NCI-H460 (cell line): Measurements from ENCODE around the gene HP1BP3. TPM values are rescaled to one million over a fixed set of nuclear protein-coding genes. Genes with fewer than 3 reads are reported as not detected.

ENCODE experiments used
- DNase-seq: peaks from one replicate; pipeline ENCODE4 v3.0.0-alpha.2; 2016; ENCODE audit warnings: low read depth; ENCODE audit errors: extremely low read depth
- total RNA-seq: library from RNA; depleted of rRNA; stranded (reverse); fragments of >200 nt; shearing (Covaris generic); gene quantifications from 2 replicates; pipeline ENCODE4 v1.2.3, GENCODE V29; 2014

HP1BP3 gene
- total RNA-seq, 1 experiment from 2014 or later, result 154 TPM

DNA sequence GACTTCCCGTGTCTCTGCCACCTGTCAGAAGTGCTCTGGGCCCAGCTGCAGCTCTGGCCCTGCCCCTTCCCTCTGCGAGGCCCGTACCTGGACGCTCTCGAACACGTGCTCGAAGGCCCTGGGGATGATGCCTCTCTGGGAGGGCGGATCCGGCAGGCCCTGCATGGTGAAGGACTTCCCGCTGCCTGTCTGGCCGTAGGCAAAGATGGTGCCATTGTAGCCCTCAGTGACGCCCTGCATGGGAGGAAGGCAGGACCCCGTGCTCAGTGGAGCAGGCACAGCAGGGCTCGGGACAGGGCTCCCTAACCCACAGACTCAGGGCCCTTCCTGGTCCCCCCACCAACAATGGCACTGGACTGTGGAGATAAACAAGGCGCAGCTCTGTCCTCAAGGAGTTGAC is 71.7 kb downstream of the HP1BP3 start:
- no peak for DNase-seq

DNA sequence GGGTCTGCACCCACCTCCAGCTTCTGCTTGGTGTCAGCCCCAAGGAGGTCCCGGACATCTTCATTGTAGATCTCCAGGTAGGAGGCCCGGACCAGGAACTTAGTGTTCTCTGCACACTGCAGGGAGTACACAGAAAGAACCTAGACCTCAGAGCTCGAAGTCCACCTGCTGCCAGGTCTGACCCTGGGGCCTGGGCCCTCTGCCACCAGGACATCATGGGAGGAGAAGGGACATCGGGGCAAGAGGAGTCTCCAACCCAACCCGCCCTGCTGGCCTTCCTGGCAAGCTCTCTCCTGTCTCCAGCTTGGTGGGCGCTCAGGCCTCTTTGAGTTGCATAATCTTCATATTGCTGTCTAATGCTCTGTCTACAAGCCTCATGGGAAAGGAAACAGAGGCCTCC is 73.7 kb downstream of the HP1BP3 start:
- no peak for DNase-seq

DNA sequence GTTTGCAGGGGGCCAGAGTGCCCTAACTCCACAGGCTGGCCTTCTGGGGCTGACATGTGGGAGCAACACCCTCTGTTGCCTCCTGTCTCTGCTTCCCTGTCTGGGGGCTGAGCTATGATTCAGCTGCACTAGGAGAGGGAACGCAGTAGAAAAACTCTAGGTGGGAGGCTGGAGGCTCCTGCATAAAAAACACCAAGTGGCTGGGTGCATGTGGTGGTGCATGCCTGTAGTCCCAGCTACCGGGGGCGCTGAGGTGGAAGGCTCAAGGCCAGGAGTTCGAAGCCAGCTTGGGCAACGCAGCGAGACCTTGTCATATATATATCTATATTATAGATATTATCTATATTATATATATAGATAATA is 74.9 kb downstream of the HP1BP3 start:
- DNase-seq, result no peak

DNA sequence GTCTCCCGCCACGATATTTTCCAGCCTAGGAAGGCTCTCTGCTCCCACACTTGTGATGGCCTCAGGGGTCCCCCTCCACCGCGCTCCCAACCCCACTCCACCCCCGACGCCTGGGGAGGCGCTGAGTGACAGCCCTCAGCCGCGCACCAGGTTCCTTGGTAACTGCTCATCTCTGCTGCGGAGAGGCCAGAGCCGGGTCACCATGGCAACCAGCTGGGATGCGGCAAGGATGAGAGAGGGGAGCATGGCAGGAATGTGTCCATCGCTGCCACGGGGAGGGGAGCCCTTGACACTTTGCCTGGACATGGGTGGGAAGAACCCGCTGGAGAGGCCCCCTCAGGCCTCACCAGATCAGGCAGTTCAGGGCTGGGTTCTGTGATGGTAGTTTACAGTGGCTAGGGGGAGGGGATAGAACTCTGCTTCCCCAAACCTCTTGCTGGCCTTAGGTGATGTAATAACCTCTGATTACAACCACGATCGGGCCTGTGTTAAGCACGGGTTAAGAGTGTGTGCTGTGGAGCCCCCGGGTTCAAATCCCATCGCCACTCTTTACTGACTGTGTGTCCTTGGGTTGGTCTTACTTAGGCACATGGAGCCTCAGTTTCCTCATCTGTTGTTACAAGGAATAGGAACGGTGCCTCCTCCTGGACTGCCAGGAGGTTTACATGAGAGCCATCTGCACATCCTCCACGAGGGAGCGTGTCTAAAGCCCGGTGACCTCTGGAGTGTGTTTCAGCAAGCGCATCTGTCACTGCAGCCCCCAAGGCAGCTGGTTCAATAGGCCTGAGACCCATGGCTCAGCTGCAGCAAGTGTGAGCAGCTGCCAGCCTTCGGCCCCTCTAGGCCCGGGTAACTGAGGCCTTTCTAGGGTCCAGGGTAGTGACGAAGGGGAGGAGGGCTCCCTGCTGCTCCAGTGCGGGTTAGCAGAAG is 75.6 kb downstream of the HP1BP3 start:
- DNase-seq, result no peak

DNA sequence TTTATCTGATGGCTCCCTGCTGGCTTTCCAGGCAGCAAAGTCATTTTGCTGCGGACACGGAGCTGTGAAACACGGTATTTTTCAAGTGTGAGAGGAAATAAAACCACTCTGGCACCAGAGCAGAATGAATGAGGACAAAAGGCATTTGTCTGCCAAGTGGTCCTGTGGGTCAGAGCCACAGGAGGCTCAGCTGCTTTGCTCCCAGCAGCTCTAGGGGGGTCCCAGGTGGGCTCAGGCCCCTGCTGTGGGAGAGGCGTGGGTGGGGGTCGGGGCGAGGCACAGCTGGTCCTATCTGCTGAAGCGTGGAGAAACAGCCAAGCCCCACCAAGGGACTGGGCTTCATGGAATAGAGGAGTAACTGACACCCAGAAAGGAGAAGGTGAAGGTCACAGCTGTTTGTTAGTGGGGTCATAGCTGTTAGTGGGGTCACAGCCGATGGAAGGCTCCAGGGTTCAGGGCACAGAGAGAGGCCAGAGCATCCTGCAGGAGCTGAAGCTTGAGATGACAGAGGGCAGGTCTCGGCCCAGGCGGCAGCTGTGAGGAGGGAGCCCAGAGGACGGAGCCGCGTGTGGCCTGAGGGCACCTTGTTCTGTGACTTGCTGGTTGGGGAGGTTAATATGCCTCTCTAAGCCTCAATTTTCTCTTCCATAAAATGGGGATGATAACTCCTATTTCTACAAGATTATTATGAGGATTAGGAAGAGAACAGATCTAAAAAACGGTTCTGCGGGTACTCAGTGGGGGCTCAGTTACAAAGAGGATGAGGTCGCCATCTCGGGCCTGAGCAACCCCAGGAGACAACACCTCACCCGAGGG is 76.4 kb downstream of the HP1BP3 start:
- DNase-seq, result no peak

DNA sequence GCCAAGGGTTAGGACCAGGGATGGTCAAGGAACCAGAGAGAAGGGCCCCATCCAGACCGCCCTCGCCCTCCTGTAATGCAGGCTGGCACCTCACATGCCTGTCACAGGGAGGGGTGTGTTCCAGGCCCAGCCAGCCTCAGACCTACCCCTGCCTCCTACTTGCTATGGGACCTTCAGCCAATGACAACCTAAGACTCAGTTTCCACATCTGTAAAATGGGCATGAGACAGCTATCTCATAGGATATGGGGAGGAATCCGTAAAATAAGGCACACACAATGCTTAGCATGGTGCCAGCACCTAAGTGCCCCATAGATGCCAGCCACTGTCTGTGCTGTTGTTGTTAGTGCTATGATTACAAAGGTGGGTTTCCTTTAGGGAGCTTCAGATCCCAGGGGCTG is 77.2 kb downstream of the HP1BP3 start:
- no peak for DNase-seq

DNA sequence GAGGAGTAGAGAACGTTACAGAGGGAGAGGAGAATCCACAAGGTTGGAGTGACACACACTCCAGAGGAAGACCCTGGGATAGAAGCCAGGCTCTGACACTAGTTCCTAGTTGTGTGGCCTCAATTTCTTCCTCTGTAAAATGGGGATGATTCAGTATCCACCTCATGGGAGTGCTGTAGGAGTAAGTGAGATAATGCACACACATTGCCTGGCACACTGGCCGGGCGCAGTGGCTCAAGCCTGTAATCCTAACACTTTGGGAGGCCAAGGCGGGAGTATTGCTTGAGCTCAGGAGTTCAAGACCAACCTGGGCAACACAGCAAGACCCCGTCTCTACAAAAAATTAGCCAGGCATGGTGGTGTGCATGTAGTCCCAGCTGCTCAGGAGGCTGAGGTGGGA is 78.2 kb downstream of the HP1BP3 start:
- no peak for DNase-seq

DNA sequence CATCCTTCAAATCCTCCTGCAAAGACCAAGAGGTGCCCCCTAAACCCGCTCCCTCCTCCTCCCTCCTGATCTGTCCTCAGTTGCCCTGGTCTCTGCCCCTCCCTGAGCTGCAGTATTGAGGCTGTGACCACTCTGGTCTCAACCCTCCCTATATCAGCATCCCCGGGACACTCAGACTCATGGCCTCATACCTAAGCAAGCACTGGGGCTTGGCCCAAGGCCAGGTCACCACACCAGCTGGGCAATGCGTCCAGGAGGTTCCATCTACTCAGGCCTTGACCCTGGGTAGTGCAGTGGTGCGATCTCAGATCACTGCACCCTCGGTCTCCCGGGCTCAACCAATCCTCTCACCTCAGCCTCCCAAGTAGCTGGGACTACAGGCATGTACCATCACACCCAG is 79.0 kb downstream of the HP1BP3 start:
- DNase-seq, result no peak

DNA sequence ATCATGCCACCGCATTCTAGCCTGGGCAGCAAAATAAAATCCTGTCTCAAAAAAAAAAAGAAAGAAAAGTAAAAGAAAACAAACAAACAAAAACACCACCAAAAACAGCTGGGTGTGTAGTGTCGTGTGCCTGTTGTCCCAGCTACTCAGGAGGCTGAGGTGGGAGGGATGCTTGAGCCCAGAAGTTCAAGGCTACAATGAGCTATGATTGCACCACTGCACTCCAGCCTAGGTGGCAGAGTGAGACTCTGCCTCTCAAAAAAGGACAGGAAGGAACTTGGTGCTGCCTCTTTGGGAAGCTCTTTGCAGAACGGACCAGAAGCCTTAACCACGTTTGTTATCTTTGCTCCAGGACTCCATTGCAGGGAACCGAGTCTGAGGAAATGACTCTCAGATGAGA is 80.3 kb downstream of the HP1BP3 start:
- no peak for DNase-seq

DNA sequence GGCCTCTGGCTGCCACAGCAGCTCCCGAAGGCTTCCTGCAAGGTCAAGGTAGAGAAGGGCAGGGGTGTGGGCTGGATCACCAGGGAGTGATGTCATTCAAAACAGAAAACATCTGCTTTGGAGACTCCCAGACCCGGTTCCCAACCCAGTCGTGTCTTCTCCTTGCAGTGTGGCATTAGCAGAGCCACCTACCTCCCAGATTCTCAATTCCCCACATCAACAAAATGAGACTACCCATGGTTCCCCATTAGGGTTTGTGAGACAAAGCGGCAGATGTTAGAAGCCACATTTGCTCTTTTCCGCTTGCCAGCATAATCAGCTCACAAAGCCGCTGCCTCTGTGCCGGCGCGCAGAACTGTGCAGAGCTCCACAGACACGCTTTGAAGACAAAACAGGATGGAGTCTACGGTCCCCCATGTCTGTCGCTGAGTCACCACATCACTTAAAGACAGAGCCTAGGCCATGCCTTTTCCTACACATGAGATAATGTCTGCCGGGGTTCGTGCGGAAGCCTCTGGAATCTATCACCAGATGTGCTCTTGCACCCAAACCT is 81.8 kb downstream of the HP1BP3 start:
- DNase-seq, result no peak

DNA sequence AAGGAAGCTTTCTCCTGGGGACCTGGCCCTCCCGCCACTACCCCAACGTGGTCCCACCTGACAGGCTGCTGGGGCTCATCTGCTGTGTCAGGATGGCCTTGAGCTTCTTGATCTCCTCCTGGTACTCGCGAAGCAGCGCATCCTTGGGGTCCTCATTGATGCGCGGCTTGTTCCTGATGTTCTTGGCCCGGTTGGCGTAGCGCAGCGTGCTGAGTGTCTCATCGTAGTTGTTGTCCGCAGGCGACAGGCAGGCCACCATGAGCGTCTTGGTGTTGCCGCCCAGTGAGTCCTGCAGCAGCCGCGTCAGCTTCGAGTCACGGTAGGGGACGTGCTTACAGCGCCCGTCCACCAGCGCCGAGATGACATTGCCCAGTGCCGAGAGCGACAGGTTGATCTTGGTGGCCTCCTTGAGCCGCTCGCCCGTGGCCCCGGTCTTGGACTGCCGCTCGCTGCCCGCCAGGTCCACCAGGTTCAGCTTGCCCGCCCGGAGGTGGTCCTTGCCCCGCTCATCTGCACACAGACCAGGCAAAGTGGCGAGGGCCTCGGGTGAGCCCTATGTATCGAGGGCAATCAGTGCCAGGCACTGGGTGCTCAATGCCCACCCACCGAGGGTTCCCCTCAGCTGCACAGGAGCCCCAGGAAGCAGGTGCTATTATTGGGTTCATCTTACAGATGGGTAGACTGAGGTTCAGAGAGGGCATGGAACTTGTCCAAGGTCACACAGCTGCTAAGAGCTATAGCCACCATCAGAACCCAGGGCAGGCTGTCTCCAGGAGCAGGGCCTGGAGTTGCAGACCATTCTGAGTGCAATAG is 82.5 kb downstream of the HP1BP3 start:
- no peak for DNase-seq

DNA sequence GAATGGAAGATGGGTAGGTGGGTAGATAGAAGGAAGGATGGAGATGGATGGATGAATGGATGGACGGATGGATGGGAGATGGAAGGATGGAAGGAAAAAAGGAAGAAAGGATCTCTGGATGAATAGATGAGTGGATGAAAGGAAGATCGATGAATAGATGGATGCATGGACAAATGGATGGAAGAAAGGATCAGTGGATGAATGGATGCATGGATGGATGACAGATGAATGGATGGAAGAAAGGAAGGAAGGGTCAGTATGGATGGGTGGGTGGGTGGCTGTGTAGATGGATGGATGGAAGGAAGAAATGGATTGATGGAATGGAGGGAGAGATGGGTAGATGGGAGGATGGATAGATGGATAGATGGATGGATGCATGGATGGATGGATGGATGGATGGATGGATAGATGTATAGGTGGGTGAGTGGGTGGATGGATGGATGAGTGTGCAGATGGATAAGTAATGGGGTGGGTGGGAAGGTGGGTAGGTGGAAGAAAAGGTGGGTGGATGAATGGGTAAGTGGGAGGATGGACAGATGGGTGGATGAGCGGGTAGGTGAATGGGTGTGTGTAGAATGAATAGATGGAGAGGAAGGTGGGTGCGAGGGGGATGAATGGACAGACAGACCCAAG is 83.9 kb downstream of the HP1BP3 start:
- no peak for DNase-seq

DNA sequence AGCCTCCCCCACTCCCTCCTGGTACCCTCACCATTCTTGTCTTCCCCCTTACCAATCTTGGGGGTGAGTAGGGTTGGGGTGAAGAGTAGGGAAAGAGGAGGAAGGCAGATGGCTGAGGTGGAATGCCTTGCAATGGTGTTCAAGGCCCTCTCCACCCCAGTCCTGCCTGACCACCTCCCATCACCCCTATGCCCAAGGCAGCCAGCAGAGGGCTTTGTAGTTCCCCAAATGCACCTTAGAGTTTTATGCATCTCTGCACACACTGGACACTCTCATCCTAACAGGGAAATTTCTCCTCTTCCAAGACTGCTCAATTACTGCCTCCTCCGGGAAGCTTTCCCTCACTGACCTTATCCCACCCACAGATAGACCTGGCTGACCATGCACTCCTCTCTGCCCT is 84.7 kb downstream of the HP1BP3 start:
- DNase-seq, result no peak

DNA sequence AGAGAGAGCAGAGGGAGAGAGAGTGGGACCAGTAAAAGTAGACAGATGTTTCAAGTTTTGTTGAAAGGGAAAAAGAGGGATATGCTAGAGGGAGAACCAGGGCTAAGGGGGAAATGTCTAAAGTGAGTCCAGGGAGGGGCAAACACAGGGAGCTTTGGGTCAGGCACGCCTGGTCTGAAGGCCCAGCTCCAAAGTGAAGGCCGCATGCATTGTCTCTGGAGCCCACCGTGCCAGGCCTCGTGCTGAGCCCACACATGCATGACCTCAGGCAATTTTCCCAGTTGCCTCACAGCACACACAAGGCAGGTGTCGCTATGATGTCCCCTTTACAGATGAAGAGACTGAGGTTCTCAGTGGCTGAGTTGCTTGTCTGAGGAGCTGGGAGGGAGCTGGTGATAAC is 85.3 kb downstream of the HP1BP3 start:
- no peak for DNase-seq

DNA sequence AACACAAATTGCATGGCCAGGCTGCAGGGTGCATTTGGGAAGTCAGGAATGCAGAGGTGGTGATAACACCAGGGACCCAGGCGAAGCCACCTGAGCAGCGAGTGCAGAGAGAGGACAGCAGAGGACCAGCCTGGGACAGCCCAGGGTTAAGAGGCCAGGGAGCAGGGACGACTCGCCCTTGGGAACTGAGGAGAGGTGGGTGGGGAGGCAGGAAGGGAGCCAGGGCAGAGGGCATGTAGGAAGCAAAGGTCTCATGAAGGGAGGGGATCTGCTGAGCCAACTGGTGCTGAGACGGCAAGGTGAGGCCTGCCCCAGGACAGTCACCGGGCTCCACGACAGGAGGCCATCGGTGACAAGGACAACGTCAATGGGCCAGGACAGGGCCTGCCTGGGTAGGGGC is 85.7 kb downstream of the HP1BP3 start:
- DNase-seq, result no peak

DNA sequence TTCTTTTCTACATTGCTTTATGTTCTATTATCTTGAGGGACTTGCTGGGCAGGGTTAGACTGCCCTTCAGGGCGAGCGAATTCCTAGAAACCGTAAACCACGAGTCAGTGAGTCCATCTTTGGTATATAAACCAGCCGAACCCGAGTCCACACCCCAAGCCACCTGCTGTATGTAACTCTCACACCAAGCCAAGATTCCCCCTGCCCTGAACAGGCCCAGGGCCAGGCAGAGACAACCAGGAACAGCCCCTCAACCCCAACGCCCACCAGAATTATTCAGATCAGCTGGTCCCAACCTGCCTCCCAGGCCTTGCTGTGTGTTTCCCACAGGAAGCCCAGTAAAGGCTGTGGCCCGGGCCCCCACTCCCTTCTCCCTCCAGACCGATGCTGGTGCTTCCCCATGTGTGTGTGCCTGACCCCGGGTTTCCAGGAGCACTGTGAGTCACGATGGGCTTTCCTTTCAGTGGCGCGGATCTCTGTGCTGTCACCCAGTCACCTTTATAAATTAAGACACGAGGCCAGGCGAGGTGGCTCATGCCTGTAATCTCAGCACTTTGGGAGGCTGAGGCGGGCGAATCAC is 86.4 kb downstream of the HP1BP3 start:
- DNase-seq, result no peak

DNA sequence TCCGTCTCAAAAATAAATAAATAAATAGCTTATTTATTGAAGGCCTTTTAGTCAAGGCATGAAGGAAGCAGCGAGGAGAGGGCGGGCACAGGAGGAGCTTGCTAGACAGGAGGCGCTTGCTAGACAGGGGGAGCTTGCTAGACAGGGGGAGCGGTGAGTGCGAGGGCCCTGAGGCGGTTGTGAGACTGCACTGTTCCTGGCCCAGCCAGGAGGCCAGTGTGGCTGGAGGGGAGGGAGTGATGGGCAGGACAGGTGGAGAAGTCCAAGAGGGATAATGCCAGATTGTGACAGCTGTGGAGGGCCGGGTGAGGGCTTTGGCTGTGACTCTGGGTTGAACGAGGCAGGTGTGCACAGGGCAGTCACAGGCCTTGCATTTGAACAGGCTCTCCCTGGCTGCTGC is 87.5 kb downstream of the HP1BP3 start:
- DNase-seq, result no peak

DNA sequence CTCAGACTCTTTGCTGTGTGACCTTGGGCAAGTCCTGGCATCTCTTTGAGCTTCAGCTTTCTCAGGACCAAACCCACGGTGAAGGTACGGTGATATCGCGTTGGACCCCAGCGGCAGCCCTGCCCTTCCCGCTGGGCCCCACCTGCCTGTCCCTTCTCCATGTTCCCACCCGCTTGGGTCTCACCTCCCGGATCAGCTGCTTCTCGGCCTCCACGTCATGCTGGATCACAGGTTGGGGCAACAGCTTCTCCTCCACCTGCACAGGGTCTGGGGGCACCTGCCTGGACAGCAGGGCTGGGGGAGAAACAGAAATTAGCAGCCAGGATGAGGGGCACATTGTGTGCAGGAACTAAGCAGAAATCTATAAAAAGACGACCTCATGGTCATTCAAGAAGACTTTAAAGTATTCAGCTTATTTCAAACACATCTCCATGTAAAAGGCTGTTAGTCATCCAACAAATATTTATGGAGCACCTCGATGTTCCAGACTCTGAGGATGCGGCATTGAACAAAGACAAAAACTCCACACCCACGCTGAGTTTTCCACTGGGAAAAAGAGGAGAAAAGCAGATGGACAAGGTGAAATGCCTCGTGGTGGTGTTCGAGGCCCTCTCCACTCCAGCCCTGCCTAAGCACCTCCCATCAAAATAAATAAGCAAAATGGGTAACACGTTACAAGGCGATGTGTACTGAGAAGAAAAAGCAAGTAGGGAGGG is 88.8 kb downstream of the HP1BP3 start:
- DNase-seq, result no peak

DNA sequence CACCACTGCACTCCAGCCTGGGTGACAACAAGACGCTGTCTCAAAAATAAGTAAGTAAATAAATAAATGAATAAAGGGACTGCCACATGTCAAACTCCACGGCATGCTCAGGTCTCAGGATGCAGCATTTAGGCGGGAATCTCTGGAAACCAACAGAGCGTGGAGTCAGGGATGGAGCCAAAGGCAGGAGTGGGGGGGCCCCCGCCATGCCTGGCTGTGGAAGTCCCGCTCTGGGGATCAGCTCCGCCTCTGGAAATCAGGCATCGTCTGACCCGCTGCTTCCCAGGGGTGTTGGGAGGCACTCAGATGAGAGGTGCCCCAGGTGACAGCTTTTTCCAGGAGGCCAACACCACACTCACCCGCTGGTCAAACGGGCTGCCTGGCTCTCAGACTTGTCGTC is 89.5 kb downstream of the HP1BP3 start:
- DNase-seq, result no peak
